SK-N-MC (cell line): ENCODE results near the gene SPDYE2B.
"Not testable (repeated sequence)": the region's sequence is repeated elsewhere in the genome, so short reads cannot be mapped to it uniquely, and the experiment has no call there.

Experiments used
- EZH2 ChIP-seq: fragments of 200-600 bp; sonication (generic); IDR thresholded peaks from one replicate; pipeline ENCODE4 v1.6.1; 2017; ENCODE audit warnings: antibody characterized with exemption
- FOXP2 ChIP-seq: optimal IDR thresholded peaks from 2 replicates; pipeline ENCODE3; 2011; ENCODE audit warnings: mild to moderate bottlenecking, moderate library complexity; ENCODE audit not compliant: insufficient read depth; ENCODE audit errors: extremely low read length, control extremely low read depth
- POLR2AphosphoS5 ChIP-seq: IDR thresholded peaks from 2 replicates; pipeline ENCODE4 v1.6.1; 2012; ENCODE audit warnings: mild to moderate bottlenecking, low read depth, low read length, borderline replicate concordance

DNA sequence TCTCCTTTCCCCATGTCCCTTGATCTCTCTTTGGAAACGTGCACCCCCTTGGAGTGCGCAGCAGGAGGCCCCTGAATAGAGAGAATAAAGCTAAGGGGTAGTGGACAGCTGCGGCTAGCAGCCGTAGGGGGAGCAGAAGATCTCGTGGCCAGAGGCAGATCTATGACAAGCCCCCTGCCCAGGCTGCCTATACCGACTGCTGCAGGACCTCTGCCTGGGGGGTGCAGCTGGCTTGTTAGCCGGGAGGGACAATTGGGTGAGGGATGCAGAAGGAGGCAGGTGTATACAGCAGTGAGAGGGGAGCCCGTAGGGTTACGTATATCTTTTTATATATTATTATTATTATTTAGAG is 21.8 kb downstream of the SPDYE2B start:
- not testable (repeated sequence) for TF ChIP-seq POLR2AphosphoS5, EZH2, FOXP2
